MM.1S (cell line): ENCODE measurements around the gene TRNP1.
A peak's percentile ranks its signal among the peaks of the same experiment; 100 is the strongest.

Experiments
- DNase-seq: peaks from one replicate; pipeline ENCODE4 v3.0.0-alpha.2; 2015
- H2AFZ ChIP-seq: fragments of 300-600 bp; sonication (generic); 2 replicates; pipeline ENCODE4 v1.6.0; 2016; ENCODE audit warnings: antibody characterized with exemption, low read length
- H3F3A ChIP-seq: fragments of 300-600 bp; sonication (generic); 2 replicates; pipeline ENCODE4 v1.6.1; 2016; ENCODE audit warnings: mild to moderate bottlenecking, antibody characterized with exemption, low read length, moderate library complexity, mixed read lengths; ENCODE audit not compliant: insufficient read depth
- H3K27ac ChIP-seq: fragments of 300-600 bp; sonication (generic); 2 replicates; pipeline ENCODE4 v1.5.1; 2016; ENCODE audit warnings: mild to moderate bottlenecking, low read length
- H3K27me3 ChIP-seq: fragments of 300-600 bp; sonication (generic); replicated peaks from 2 replicates; pipeline ENCODE4 v1.6.0; 2016; ENCODE audit warnings: low read length; ENCODE audit not compliant: insufficient read depth
- H3K36me3 ChIP-seq: fragments of 300-600 bp; sonication (generic); replicated peaks from 2 replicates; pipeline ENCODE4 v1.6.1; 2016; ENCODE audit warnings: mild to moderate bottlenecking, low read length, mixed read lengths; ENCODE audit not compliant: insufficient read depth
- H3K4me1 ChIP-seq: fragments of 300-600 bp; sonication (generic); 2 replicates; pipeline ENCODE4 v1.6.1; 2016; ENCODE audit warnings: low read length, mixed read lengths
- H3K4me2 ChIP-seq: fragments of 300-600 bp; sonication (generic); 2 replicates; pipeline ENCODE4 v1.6.0; 2016; ENCODE audit warnings: low read depth, low read length
- H3K4me3 ChIP-seq: fragments of 300-600 bp; sonication (generic); 2 replicates; pipeline ENCODE4 v1.5.1; 2016; ENCODE audit warnings: low read length, mixed read lengths
- H3K79me2 ChIP-seq: fragments of 300-600 bp; sonication (generic); 2 replicates; pipeline ENCODE4 v1.6.1; 2016; ENCODE audit warnings: mixed run types, low read length, mixed read lengths
- H3K9ac ChIP-seq: fragments of 300-600 bp; sonication (generic); 2 replicates; pipeline ENCODE4 v1.6.1; 2016; ENCODE audit warnings: low read length, mixed read lengths
- H3K9me2 ChIP-seq: fragments of 300-600 bp; sonication (generic); replicated peaks from 2 replicates; pipeline ENCODE4 v1.6.1; 2016; ENCODE audit warnings: mild to moderate bottlenecking, low read length, mixed read lengths; ENCODE audit not compliant: insufficient read depth
- H3K9me3 ChIP-seq: fragments of 300-600 bp; sonication (generic); replicated peaks from 2 replicates; pipeline ENCODE4 v1.6.1; 2016; ENCODE audit warnings: mild to moderate bottlenecking, low read length, mixed read lengths; ENCODE audit not compliant: insufficient read depth
- H4K20me1 ChIP-seq: fragments of 300-600 bp; sonication (generic); 2 replicates; pipeline ENCODE4 v1.6.1; 2016; ENCODE audit warnings: mild to moderate bottlenecking, low read length, moderate library complexity, mixed read lengths; ENCODE audit not compliant: insufficient read depth
- CTCF ChIP-seq: fragments of 300-600 bp; sonication (generic); IDR thresholded peaks from 2 replicates; pipeline ENCODE4 v1.5.1; 2016; ENCODE audit warnings: antibody characterized with exemption, low read length, mixed read lengths
- EZH2 ChIP-seq: fragments of 300-600 bp; sonication (generic); optimal IDR thresholded peaks from 2 replicates; pipeline ENCODE3; 2017; ENCODE audit warnings: low read depth, mild to moderate bottlenecking, antibody characterized with exemption, low read length, mixed read lengths
- EZH2phosphoT487 ChIP-seq: fragments of 300-600 bp; sonication (generic); IDR thresholded peaks from 2 replicates; pipeline ENCODE4 v1.6.1; 2018; ENCODE audit warnings: antibody characterized with exemption, low read length

TRNP1 gene

GRCh38 chr1:27011058-27011764, 17.7 kb downstream of the TRNP1 start:
- H3K27ac ChIP-seq, result no peak overlapping the region
- no peaks in the 10 kb centered on the region for H4K20me1 ChIP-seq
- H3K79me2 ChIP-seq, result no peaks in the 10 kb centered on the region
- no peak overlapping the region for H3K4me3 ChIP-seq
- H3K4me1 ChIP-seq, result no peaks in the 10 kb centered on the region; the same call in 1 of the 2 replicates
- H3F3A ChIP-seq, result no peaks in the 10 kb centered on the region
- H3K4me2 ChIP-seq, result no peak overlapping the region
- TF ChIP-seq CTCF (no peak), EZH2phosphoT487 (no peak), EZH2 (no peak)
- no peaks in the 10 kb centered on the region for H3K36me3 ChIP-seq
- H3K27me3 ChIP-seq, result peaks cover 9% of the 10 kb centered on the region
- DNase-seq, result no peak
- no peaks in the 10 kb centered on the region for H3K9me3 ChIP-seq
- H3K9ac ChIP-seq, result no peak overlapping the region
- H2AFZ ChIP-seq, result no peak overlapping the region
- no peaks in the 10 kb centered on the region for H3K9me2 ChIP-seq

- Histone ChIP-seq H2AFZ (peak overlapping the region; percentile 64; the same call in 1 of the 2 replicates), H3K4me3 (no peak overlapping the region), H3K27me3 (peaks cover 9% of the 10 kb centered on the region), H3K9ac (no peak overlapping the region), H3K36me3 (no peaks in the 10 kb centered on the region), H3K4me2 (peak overlapping the region; percentile 69; the same call in 1 of the 2 replicates), H3K4me1 (no peaks in the 10 kb centered on the region; the same call in 1 of the 2 replicates), H3F3A (no peaks in the 10 kb centered on the region), H4K20me1 (no peaks in the 10 kb centered on the region), H3K9me3 (no peaks in the 10 kb centered on the region), H3K79me2 (no peaks in the 10 kb centered on the region), H3K9me2 (no peaks in the 10 kb centered on the region), H3K27ac (no peak overlapping the region)
- no peak for TF ChIP-seq CTCF
- TF ChIP-seq EZH2, result no peak
- TF ChIP-seq EZH2phosphoT487, result no peak
- DNase-seq, result no peak
Measured at GRCh38 chr1:27011976-27012563, 18.6 kb downstream of the TRNP1 start.

- no peak for DNase-seq
Measured at GRCh38 chr1:27015260-27015659, 21.8 kb downstream of the TRNP1 start.

More at GRCh38 chr1:27015260-27015659, 21.8 kb downstream of the TRNP1 start:
- Histone ChIP-seq H2AFZ (peak overlapping the region; percentile 24; the same call in 1 of the 2 replicates), H3K4me2 (no peak overlapping the region), H3K27me3 (peaks cover 9% of the 10 kb centered on the region), H3K9me3 (no peaks in the 10 kb centered on the region), H3K4me1 (no peaks in the 10 kb centered on the region; the same call in 1 of the 2 replicates), H3F3A (no peaks in the 10 kb centered on the region), H3K36me3 (no peaks in the 10 kb centered on the region), H3K9ac (no peak overlapping the region), H3K79me2 (no peaks in the 10 kb centered on the region), H3K4me3 (no peak overlapping the region), H3K9me2 (no peaks in the 10 kb centered on the region), H4K20me1 (no peaks in the 10 kb centered on the region), H3K27ac (no peak overlapping the region)
- no peak for TF ChIP-seq EZH2phosphoT487
- TF ChIP-seq CTCF, result no peak
